Activated CD8-positive, alpha-beta T cell treated with anti-CD3 and anti-CD28 coated beads for 36 hours (primary cell): ENCODE data around the gene SLX9. TPM values are rescaled to one million over a fixed set of nuclear protein-coding genes. Genes with fewer than 3 reads are reported as not detected.

ENCODE experiments used
- ATAC-seq: fragments of 200-7000 bp; cut with Tn5 transposase; one replicate; pipeline ENCODE4 v1.10.0; 2021; ENCODE audit warnings: mild to moderate bottlenecking, moderate library complexity
- CTCF ChIA-PET: fragments of 350-600 bp; sonication (Branson Sonifier 250); formaldehyde crosslinking; loops from one replicate; lab custom pipeline; 2021; ENCODE audit warnings: antibody characterized with exemption; lab: Charles Lee
- POLR2A ChIA-PET: fragments of 350-600 bp; sonication (Branson Sonifier 250); formaldehyde crosslinking; loops from one replicate; lab custom pipeline; 2021; ENCODE audit warnings: antibody characterized with exemption; lab: Charles Lee
- DNase-seq: peaks from one replicate; pipeline ENCODE4 v3.0.0-alpha.2; 2020
- H3K27ac Mint-ChIP-seq: one replicate; pipeline ENCODE4 v1.8.0; 2021; ENCODE audit warnings: mild to moderate bottlenecking, mixed read lengths
- H3K27me3 Mint-ChIP-seq: one replicate; pipeline ENCODE4 v1.8.0; 2021; ENCODE audit warnings: mixed read lengths
- H3K36me3 Mint-ChIP-seq: one replicate; pipeline ENCODE4 v1.8.0; 2021; ENCODE audit warnings: low read depth, mixed read lengths
- H3K4me1 Mint-ChIP-seq: one replicate; pipeline ENCODE4 v1.8.0; 2021; ENCODE audit warnings: low read depth, mixed read lengths
- H3K4me3 Mint-ChIP-seq: one replicate; pipeline ENCODE4 v1.8.0; 2021; ENCODE audit warnings: mild to moderate bottlenecking, moderate library complexity, mixed read lengths
- H3K9me3 Mint-ChIP-seq: one replicate; pipeline ENCODE4 v1.8.0; 2021; ENCODE audit warnings: mixed read lengths
- CTCF ChIP-seq: fragments of 200-600 bp; IDR thresholded peaks from one replicate; pipeline ENCODE4 v1.8.0; 2022; ENCODE audit warnings: antibody characterized with exemption, mild to moderate bottlenecking
- intact Hi-C: fragments of 100-400 bp; cut with micrococcal nuclease; formaldehyde crosslinking; loops from one replicate; pipeline ENCODE4 v1.10.0; 2022
- total RNA-seq, 2 experiments: library from RNA; stranded (reverse); gene quantifications; one replicate each; pipeline ENCODE4 v1.2.3, GENCODE V29; 2021

SLX9 gene
- total RNA-seq, 2 experiments from 2014 or later, result 76.0 to 76.5 TPM

- peaks cover 15% of the 10 kb centered on the region for H3K36me3 Mint-ChIP-seq
- H3K4me3 Mint-ChIP-seq, result no peak overlapping the region
- CTCF ChIA-PET, result interaction anchor here (0.7 to 14.9 kb wide), 24 partner anchors 9 to 336 kb away, joined by 3 to 170 read pairs (median 4); partner anchors contain the start of gene SLX9
- POLR2A ChIA-PET, result interaction anchor here (1.7 kb wide), 1 partner anchor 10 kb away, joined by 5 read pairs; the partner anchor contains the start of gene SLX9
- no peak for TF ChIP-seq CTCF
- DNase-seq (no peak), ATAC-seq (no peak)
- peaks cover 11% of the 10 kb centered on the region for H3K4me1 Mint-ChIP-seq
- no peaks in the 10 kb centered on the region for H3K9me3 Mint-ChIP-seq
- no peak overlapping the region for H3K27ac Mint-ChIP-seq
- H3K27me3 Mint-ChIP-seq, result no peaks in the 10 kb centered on the region
- intact Hi-C loops, result no loop called here
Measured at GRCh38 chr21:44950351-44950750, 10.5 kb downstream of the SLX9 start.

DNA sequence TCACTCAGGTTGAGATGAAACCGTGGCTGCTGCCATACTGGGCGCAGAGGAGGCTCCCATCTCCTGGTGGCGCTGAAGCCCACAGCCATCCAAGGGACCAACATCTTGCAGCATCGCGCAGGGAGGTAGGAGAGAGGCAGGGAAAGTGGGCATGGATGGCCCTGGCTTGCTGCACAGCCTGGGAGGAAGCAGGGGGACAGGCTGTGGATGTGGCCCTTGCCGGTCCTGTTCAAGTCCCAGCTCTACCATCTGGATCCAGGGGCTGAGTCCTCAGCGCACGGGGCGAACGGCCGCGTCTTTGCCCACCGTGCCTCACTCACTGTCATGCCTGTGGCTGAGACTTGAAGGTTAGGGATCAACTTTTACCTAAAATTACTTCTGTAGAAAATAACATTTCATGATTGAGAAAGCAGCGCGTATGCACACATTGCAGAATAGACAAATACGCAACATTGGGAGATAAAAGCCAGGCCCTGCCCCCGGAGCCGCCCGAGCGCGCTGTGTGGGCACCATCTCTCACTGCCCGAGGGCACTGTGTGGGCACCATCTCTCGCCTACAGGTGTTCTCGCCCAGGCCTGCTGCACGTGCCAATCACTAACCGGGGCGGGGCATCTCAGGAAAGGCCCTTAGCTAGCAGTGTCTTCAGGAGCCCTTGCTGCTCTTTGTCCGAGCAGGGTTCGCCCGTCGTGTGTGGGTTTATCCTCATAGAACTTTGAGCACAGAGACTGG, 11.5 kb downstream of the SLX9 start:
- TF ChIP-seq CTCF, result no peak
- no peaks in the 10 kb centered on the region for H3K9me3 Mint-ChIP-seq
- ChIA-PET POLR2A (no interaction called here), CTCF (interaction anchor here (1.0 to 14.9 kb wide), 6 partner anchors 177 to 189 kb away, joined by 3 to 170 read pairs (median 6); no protein-coding TSS in a partner anchor)
- no peak for DNase-seq
- peaks cover 8% of the 10 kb centered on the region for H3K4me1 Mint-ChIP-seq
- H3K27me3 Mint-ChIP-seq, result no peaks in the 10 kb centered on the region
- no peak overlapping the region for H3K27ac Mint-ChIP-seq
- intact Hi-C loops, result no loop called here
- ATAC-seq, result no peak
- no peak overlapping the region for H3K4me3 Mint-ChIP-seq
- H3K36me3 Mint-ChIP-seq, result peaks cover 13% of the 10 kb centered on the region

- Mint-ChIP-seq H3K36me3 (peaks cover 14% of the 10 kb centered on the region), H3K4me1 (peaks cover 6% of the 10 kb centered on the region), H3K27ac (no peak overlapping the region), H3K4me3 (no peak overlapping the region), H3K9me3 (no peaks in the 10 kb centered on the region), H3K27me3 (no peaks in the 10 kb centered on the region)
- ChIA-PET CTCF (interaction anchor here (1.0 to 14.9 kb wide), 5 partner anchors 176 to 188 kb away, joined by 3 to 170 read pairs (median 5); no protein-coding TSS in a partner anchor), POLR2A (no interaction called here)
- intact Hi-C loops, result no loop called here
- ATAC-seq, result no peak
- TF ChIP-seq CTCF, result no peak
- no peak for DNase-seq
Measured at GRCh38 chr21:44952116-44952928, 12.5 kb downstream of the SLX9 start.

DNA sequence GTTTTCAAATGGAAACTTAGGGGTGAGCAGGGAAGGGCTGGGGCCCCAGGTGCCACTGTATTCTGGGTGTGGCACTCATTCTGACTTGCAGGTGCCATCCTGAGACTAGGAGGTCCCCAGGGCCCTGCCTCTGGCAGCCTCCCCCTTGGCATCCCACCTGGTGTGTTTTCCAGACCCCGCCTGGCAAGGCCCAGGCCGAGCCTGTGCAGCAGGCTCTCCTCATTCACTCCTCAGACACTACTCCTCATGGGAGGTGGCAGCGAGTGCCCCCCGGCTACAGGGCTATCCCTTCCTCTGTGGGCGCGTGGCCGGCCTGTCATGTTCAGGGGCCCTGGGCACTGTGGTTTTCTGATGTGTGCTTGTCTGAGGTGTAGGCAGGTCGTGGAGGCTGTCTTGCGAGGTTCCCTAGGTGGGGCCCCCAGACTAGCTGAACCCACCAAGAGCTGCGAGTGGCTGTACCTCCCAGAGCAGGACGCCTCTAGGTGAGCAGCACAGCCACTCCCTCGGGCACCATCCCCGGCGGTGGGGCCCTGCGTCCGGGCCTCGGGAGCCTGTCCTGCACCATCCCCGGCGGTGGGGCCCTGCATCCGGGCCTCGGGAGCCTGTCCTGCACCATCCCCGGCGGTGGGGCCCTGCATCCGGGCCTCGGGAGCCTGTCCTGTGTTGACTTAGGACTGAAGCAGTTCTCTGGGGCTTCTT, 13.2 kb downstream of the SLX9 start:
- Mint-ChIP-seq H3K4me1 (peaks cover 5% of the 10 kb centered on the region), H3K27ac (no peak overlapping the region), H3K36me3 (peaks cover 17% of the 10 kb centered on the region), H3K27me3 (no peaks in the 10 kb centered on the region), H3K4me3 (no peak overlapping the region), H3K9me3 (no peaks in the 10 kb centered on the region)
- CTCF ChIA-PET, result interaction anchor here (1.1 to 14.9 kb wide), 4 partner anchors 176 to 187 kb away, joined by 4 to 170 read pairs (median 6); no protein-coding TSS in a partner anchor
- intact Hi-C loops, result no loop called here
- no peak for DNase-seq
- TF ChIP-seq CTCF, result no peak
- no peak for ATAC-seq
- POLR2A ChIA-PET, result no interaction called here
